SH-SY5Y (cell line): ENCODE results near the gene PATZ1.

Source experiments
- GATA2 ChIP-seq: IDR thresholded peaks from 2 replicates; pipeline ENCODE4 v1.6.1; 2011; ENCODE audit warnings: mild to moderate bottlenecking, low read depth, low read length
- GATA3 ChIP-seq: IDR thresholded peaks from 2 replicates; pipeline ENCODE4 v1.6.1; 2011; ENCODE audit warnings: low read depth, mild to moderate bottlenecking, low read length, moderate library complexity

PATZ1 gene

GRCh38 chr22:31302006-31302405, 44.1 kb downstream of the PATZ1 start:
- TF ChIP-seq GATA3, result no peak
- no peak for TF ChIP-seq GATA2

GRCh38 chr22:31300896-31301295, 45.2 kb downstream of the PATZ1 start:
- no peak for TF ChIP-seq GATA2

- no peak for TF ChIP-seq GATA2
- TF ChIP-seq GATA3, result no peak
Observed at GRCh38 chr22:31295831-31296657, 50.1 kb downstream of the PATZ1 start.

GRCh38 chr22:31295360-31295759, 50.8 kb downstream of the PATZ1 start:
- TF ChIP-seq GATA2, result no peak
- TF ChIP-seq GATA3, result no peak

GRCh38 chr22:31292236-31292989, 53.7 kb downstream of the PATZ1 start, which contains the start of gene PIK3IP1:
TSS of gene PIK3IP1 (minus strand) at chr22:31292488. CDS start at chr22:31292344, 144 bp downstream.
- peak; percentile 78 for TF ChIP-seq GATA2
- peak; percentile 28; the same call in 1 of the 2 replicates for TF ChIP-seq GATA3

GRCh38 chr22:31291481-31292235, 54.5 kb downstream of the PATZ1 start:
- no peak for TF ChIP-seq GATA3

GRCh38 chr22:31290494-31291471, 55.4 kb downstream of the PATZ1 start:
- no peak for TF ChIP-seq GATA2
- no peak for TF ChIP-seq GATA3

- no peak for TF ChIP-seq GATA2
- no peak for TF ChIP-seq GATA3
Observed at GRCh38 chr22:31289344-31289743, 56.8 kb downstream of the PATZ1 start.

GRCh38 chr22:31288496-31289240, 57.5 kb downstream of the PATZ1 start:
- TF ChIP-seq GATA3 (no peak), GATA2 (no peak)

GRCh38 chr22:31287818-31288495, 58.2 kb downstream of the PATZ1 start:
- no peak for TF ChIP-seq GATA2
- TF ChIP-seq GATA3, result no peak

GRCh38 chr22:31286360-31287255, 59.5 kb downstream of the PATZ1 start:
- no peak for TF ChIP-seq GATA3
- no peak for TF ChIP-seq GATA2
